Neutrophil (primary cell): ENCODE results near the gene PTPRN2.

Experiments
- H3K27ac ChIP-seq: fragments of 200-600 bp; sonication (generic); 2 replicates; pipeline ENCODE4 v1.5.1; 2016; ENCODE audit warnings: mild to moderate bottlenecking, moderate library complexity
- H3K27me3 ChIP-seq: fragments of 200-600 bp; sonication (generic); 2 replicates; pipeline ENCODE4 v1.6.0; 2016; ENCODE audit warnings: mild to moderate bottlenecking
- H3K36me3 ChIP-seq: fragments of 200-600 bp; sonication (generic); 2 replicates; pipeline ENCODE4 v1.5.1; 2017
- H3K4me1 ChIP-seq, 2 experiments: fragments of 200-600 bp in 1 of 2; sonication (generic) in 1 of 2; 1 replicate in 1 of 2; 2 replicates in 1 of 2; pipeline versions ENCODE4 v1.5.1 to v1.6.1; 2013 to 2016; ENCODE audit warnings: low read depth in 1 of 2, low read length in 1 of 2, mild to moderate bottlenecking in 1 of 2, moderate library complexity in 1 of 2; ENCODE audit not compliant: control insufficient read depth in 1 of 2, insufficient read depth in 1 of 2
- H3K4me3 ChIP-seq, 2 experiments: fragments of 200-600 bp in 1 of 2; sonication (generic) in 1 of 2; 1 replicate in 1 of 2; 2 replicates in 1 of 2; pipeline ENCODE4 v1.5.1; 2013 to 2016; ENCODE audit warnings: low read depth in 1 of 2, low read length in 1 of 2, mild to moderate bottlenecking in 1 of 2, moderate library complexity in 1 of 2
- H3K9me3 ChIP-seq: fragments of 200-600 bp; sonication (generic); 2 replicates; pipeline ENCODE4 v1.5.1; 2016
- CTCF ChIP-seq: fragments of 200-600 bp; sonication (generic); IDR thresholded peaks from 2 replicates; pipeline ENCODE4 v1.5.1; 2016; ENCODE audit warnings: antibody characterized with exemption

The PTPRN2 gene

DNA sequence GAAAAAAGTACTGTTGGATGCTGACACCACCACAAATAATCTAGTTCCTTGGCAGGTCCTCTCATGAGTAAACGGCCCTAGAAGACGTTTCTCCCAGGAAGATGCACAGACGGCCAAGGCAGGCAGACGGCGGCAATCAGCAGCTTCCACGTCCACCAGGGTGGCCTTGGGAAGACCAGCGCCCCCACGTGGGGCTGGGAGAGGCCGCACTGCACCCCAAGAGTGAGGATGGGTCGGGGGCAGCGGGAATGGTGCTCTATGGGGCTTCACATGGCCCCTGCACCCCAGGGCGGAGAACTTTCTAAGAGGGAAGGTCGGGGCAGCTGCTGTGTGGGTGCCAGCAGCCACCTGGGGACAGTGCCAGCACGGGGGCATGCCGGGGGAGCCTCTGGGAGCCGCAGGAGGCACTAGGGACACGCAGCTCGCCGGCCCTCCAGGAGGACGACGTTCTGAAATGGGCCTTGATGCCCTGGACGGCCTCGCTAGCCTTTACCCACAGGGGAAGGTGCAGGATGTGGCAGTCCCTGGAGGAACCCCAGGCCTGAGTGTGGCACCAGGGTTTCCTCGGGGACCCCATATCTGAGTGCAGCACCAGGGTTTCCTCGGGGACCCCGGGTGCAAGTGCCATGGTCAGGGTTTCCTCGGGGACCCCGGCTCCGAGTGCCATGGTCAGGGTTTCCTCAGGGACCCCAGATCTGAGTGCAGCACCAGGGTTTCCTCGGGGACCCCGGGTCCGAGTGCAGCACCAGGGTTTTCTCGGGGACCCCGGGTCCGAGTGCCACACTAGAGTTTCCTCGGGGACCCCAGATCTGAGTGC, 710.9 kb downstream of the PTPRN2 start:
- H3K4me1 ChIP-seq: no peaks in the 10 kb centered on the region
- H3K27ac ChIP-seq: no peak overlapping the region
- no peak for TF ChIP-seq CTCF
- no peaks in the 10 kb centered on the region for H3K36me3 ChIP-seq
- H3K27me3 ChIP-seq: no peaks in the 10 kb centered on the region
- no peak overlapping the region for H3K4me3 ChIP-seq
- H3K9me3 ChIP-seq: no peaks in the 10 kb centered on the region

GRCh38 chr7:157875230-157876179, 712.1 kb downstream of the PTPRN2 start:
- no peaks in the 10 kb centered on the region for H3K36me3 ChIP-seq
- no peaks in the 10 kb centered on the region for H3K4me1 ChIP-seq
- H3K4me3 ChIP-seq: no peak overlapping the region
- no peak overlapping the region for H3K27ac ChIP-seq
- peak; percentile 73 for TF ChIP-seq CTCF
- no peaks in the 10 kb centered on the region for H3K9me3 ChIP-seq
- H3K27me3 ChIP-seq: no peaks in the 10 kb centered on the region

DNA sequence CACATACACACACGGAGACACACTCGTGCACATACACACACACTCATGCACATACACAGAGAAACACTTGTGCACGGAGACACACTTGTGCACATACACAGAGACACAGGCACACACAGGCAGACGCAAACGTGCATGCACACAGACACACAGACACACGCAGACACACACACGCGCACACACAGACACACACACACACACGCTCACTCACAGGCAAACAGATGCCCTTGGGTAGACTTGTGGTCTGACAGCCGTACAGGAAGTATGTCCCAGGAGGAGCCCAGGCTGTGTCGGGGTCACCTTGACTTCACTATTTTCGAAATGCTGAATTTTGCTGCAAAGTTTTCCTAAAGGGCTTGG, 712.8 kb downstream of the PTPRN2 start:
- Histone ChIP-seq H3K36me3 (no peaks in the 10 kb centered on the region), H3K4me3 (no peak overlapping the region), H3K4me1 (no peaks in the 10 kb centered on the region), H3K27ac (no peak overlapping the region), H3K9me3 (no peaks in the 10 kb centered on the region), H3K27me3 (no peaks in the 10 kb centered on the region)
- no peak for TF ChIP-seq CTCF

- H3K9me3 ChIP-seq: no peaks in the 10 kb centered on the region
- H3K4me3 ChIP-seq: no peak overlapping the region
- TF ChIP-seq CTCF: no peak
- no peak overlapping the region for H3K27ac ChIP-seq
- H3K27me3 ChIP-seq: no peaks in the 10 kb centered on the region
- H3K4me1 ChIP-seq: no peaks in the 10 kb centered on the region
- H3K36me3 ChIP-seq: no peaks in the 10 kb centered on the region
These were observed 713.3 kb downstream of the PTPRN2 start for GRCh38 chr7:157874208-157874816.

- Histone ChIP-seq H3K27ac (no peak overlapping the region), H3K9me3 (no peaks in the 10 kb centered on the region), H3K36me3 (no peaks in the 10 kb centered on the region), H3K4me3 (no peak overlapping the region), H3K4me1 (no peaks in the 10 kb centered on the region), H3K27me3 (no peaks in the 10 kb centered on the region)
- no peak for TF ChIP-seq CTCF
These were observed 714.0 kb downstream of the PTPRN2 start for GRCh38 chr7:157873664-157874063.
